GM12872 (cell line): Measurements from ENCODE around the gene MLEC.

Source experiments
- TF ChIP-seq, protein P1 (sequence below): IDR thresholded peaks from 3 replicates; pipeline ENCODE4 v1.5.1; 2011; ENCODE audit warnings: low read depth, mild to moderate bottlenecking, low read length, moderate library complexity; ENCODE audit not compliant: insufficient read depth

MLEC gene

DNA sequence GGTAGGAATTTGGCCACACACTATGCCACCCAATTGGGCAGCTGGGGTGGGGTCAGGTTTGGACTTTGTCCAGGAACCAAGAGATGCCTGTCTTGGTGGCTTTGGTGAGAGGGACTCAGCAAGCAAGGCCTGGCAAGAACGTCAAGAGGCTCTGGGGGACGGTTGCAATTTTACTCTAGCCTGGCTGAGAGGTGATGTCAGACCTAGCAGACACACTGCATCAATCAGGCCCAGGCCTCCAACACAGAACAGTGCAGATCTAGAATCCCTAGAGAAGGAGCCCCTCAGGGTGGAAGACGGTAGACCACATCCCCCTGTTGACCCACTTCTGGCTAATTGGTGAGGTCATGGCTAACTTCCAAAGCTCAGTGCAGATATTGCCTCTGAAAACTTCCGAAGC is 21.7 kb downstream of the MLEC start:
- TF ChIP-seq, protein P1, sequence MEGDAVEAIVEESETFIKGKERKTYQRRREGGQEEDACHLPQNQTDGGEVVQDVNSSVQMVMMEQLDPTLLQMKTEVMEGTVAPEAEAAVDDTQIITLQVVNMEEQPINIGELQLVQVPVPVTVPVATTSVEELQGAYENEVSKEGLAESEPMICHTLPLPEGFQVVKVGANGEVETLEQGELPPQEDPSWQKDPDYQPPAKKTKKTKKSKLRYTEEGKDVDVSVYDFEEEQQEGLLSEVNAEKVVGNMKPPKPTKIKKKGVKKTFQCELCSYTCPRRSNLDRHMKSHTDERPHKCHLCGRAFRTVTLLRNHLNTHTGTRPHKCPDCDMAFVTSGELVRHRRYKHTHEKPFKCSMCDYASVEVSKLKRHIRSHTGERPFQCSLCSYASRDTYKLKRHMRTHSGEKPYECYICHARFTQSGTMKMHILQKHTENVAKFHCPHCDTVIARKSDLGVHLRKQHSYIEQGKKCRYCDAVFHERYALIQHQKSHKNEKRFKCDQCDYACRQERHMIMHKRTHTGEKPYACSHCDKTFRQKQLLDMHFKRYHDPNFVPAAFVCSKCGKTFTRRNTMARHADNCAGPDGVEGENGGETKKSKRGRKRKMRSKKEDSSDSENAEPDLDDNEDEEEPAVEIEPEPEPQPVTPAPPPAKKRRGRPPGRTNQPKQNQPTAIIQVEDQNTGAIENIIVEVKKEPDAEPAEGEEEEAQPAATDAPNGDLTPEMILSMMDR, result no peak

DNA sequence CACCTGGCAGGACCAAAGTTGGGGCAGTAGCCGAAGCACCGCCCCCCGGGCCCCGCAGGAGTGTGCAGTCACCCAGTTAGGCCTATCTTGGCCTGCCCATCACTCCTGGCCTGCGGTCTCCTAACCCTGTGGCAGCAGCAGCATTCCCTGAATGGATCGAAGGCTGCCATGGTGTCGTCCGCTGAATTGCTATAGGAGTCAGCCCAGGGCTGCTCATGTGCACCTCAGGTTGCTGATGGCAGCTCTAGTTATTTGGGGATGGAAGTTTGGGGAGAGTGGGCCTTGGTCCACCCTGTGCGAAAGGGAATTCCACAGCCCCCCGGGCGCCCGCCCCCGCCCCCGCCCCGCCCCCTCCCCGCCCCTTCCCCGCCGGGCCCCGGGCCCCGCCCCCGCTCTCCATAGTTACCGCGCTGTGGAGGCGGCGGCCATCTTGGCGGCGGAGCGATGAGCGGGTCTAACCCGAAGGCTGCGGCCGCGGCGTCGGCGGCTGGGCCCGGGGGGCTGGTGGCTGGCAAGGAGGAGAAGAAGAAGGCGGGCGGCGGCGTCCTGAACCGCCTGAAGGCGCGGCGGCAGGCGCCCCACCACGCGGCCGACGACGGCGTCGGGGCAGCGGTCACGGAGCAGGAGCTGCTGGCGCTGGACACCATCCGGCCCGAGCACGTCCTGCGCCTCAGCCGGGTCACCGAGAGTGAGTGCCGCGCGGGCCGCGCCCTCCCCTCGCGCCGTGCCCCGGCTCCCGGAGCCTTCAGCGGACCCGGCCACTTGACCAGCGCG is 23.3 kb downstream of the MLEC start, which contains the start of gene UNC119B:
TSS of gene UNC119B (plus strand) at position 428 of the 774 bp plus-strand sequence. CDS start at position 445, 17 bp downstream.
- TF ChIP-seq, protein P1, result no peak

DNA sequence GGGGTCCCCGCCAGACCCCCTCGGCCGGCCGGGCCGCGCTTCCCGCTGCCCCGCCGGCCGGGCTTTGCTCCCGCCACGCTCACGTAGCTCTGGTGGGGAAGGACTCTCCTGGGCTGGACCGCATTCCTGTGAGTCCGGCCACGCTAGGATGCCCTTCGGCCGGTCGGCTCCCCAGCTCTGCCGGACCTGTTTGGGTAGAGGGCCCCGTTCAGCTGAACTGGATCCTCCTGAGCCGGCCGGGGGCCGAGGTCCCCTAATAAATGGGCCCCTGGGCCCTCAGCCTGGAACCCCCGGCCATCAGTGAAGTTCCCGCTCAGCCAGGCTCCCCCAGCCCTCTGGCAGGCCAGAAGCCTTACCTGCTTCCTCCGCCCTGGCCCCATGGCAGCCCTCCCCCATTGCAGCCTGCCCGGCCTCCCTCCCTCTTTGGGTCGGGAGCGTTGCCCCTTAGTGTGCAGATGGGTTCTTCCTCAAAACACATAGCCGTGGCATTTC is 23.9 kb downstream of the MLEC start:
- TF ChIP-seq, protein P1, result no peak

DNA sequence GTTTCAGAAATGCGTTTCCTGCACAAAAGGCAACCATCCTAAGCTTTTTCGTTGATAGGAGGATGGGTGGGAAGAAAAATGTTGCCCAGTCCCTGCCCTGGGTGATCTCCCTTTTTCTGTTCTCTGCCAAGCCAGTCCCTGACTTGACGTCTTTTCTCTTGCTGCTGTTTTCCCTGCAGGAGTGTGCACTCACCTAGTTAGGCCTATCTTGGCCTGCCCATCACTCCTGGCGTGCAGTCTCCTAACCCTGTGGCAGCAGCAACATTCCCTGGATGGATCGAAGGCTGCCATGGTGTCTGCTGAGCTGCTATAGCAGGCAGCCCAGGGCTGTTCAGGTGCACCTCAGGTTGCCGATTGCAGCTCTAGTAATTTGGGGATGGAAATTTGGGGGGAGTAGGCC is 24.5 kb downstream of the MLEC start:
- TF ChIP-seq, protein P1, result no peak

DNA sequence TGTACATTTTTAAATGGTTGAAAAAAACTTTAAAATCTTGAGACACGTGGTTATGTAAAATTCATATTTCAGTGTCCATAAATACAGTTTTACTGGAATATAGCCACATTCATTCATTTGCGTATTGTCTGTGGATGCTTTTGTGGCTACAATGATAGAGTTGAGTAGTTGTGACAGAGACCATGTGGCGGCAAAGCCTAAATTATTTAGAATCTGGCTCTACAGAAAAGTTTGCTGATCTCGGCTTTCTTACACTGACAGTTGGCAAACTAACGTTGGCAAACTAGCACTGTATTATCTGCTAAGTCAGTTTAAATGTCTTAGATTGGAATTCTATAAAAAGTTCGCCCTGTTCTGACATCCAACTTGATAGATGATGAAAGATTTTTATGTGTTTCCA is 25.7 kb downstream of the MLEC start:
- TF ChIP-seq, protein P1, result no peak

DNA sequence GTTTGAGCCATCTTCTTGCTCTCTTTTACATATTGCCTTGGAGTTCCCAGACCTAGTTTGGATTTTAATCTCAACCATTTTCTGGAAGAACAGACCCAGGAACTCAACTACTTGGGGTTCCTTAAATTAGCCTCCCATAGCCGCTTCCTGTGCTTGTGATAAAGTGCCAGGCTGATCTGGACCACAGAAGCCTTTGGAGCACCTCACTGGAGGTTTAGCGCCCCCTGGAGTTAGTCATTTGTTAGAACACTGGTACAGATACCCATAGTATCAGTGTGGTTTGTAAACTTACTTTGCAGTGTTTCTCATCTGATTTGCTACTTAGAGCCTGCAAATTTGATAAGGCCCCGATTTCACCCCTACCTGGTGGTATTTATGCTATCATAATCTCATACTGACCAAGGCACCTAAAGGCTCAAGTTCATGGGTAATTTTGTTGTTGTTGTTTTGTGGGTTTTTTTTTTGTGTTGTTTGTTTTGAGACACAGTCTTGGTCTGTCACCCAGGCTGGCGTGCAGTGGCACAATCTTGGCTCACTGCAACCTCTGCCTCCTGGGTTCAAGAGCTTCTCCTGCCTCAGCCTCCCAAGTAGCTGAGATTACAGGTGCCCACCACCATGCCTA is 27.0 kb downstream of the MLEC start:
- TF ChIP-seq, protein P1, result peak; percentile 87

DNA sequence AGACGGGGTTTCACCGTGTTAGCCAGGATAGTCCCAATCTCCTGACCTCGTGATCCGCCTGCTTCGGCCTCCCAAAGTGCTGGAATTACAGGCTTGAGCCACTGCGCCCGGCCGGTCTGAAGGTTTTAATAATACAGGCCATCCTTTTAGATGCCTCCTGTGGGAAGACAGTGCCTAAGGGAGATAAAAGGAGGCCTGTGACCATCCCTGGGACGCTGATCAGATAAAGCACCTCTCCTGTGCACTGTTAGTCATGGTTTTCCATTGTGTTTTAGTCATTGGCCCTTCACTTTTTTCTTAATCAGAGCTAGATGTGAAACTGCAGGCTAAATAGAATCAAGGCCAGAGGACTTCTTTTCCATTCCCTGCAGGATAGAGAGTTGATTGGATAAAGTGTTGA is 31.1 kb downstream of the MLEC start:
- TF ChIP-seq, protein P1, result no peak
